ENCODE results near the gene COMMD8. TPM values are rescaled to one million over a fixed set of nuclear protein-coding genes. Genes with fewer than 3 reads are reported as not detected.
"Not testable (repeated sequence)": the region's sequence is repeated elsewhere in the genome, so short reads cannot be mapped to it uniquely, and the experiment has no call there.

The COMMD8 gene
- 27.3 and 28.1 TPM in 2 replicates for total RNA-seq (2014; rRNA removed; shearing (Covaris generic))
- polyA plus RNA-seq (2014; cell fraction: nucleus; rRNA removed) = 27.3 and 32.5 TPM in 2 replicates

GRCh38 chr4:47463235-47463956, at the start of gene COMMD8:
COMMD8 (minus strand) TSS chr4:47463702; CDS start chr4:47463651, 51 bp downstream.
- DNase-seq (ENCODE audit: extremely low read depth, low read depth) = peak; percentile 90

GRCh38 chr4:47510506-47511143, 47.1 kb upstream of the COMMD8 start:
- DNase-seq (ENCODE audit: extremely low read depth, low read depth) = no peak

GRCh38 chr4:47505666-47506065, 42.2 kb upstream of the COMMD8 start:
- no peak for DNase-seq (ENCODE audit: extremely low read depth, low read depth)

DNA sequence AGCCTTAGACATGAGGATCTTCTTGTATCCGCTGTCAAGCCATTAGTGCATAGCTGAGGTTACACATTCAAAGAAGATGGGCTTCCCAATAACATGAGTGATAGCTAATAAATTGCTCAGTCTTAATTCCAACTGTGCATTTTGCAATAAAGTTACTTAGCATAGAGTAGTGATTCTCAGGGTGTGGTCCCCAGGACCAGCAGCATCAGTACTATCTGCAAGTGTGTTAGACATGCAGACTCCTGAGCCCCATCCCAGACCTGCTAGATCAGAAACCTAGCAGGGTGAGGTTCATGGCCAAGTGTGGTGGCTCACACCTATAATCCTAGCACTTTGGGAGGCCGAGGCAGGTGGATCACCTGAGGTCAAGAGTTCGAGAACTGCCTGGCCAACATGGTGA, 41.6 kb upstream of the COMMD8 start:
- DNase-seq (ENCODE audit: extremely low read depth, low read depth) = no peak

- no peak for DNase-seq (ENCODE audit: extremely low read depth, low read depth)
Measured at GRCh38 chr4:47500776-47501175, 37.3 kb upstream of the COMMD8 start.

- DNase-seq (ENCODE audit: extremely low read depth, low read depth) = no peak
Measured at GRCh38 chr4:47499700-47500099, 36.2 kb upstream of the COMMD8 start.

- no peak for DNase-seq (ENCODE audit: extremely low read depth, low read depth)
Measured at GRCh38 chr4:47498899-47499298, 35.4 kb upstream of the COMMD8 start.

DNA sequence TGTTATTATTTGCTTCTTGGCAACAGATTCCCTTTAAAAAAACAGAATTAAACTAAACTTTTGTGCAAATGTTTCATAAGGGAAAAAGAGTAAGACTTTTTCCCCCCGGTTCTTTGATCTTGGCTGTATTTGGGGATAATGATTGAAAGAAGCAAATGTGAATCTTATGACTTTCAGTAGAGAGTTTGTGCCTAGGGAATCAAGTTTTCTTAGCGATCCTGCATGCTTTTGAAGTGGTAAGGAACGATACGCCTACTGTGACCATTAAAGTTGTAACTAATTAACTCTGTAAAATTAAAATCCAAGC, 30.6 kb upstream of the COMMD8 start:
- DNase-seq (ENCODE audit: extremely low read depth, low read depth) = no peak

DNA sequence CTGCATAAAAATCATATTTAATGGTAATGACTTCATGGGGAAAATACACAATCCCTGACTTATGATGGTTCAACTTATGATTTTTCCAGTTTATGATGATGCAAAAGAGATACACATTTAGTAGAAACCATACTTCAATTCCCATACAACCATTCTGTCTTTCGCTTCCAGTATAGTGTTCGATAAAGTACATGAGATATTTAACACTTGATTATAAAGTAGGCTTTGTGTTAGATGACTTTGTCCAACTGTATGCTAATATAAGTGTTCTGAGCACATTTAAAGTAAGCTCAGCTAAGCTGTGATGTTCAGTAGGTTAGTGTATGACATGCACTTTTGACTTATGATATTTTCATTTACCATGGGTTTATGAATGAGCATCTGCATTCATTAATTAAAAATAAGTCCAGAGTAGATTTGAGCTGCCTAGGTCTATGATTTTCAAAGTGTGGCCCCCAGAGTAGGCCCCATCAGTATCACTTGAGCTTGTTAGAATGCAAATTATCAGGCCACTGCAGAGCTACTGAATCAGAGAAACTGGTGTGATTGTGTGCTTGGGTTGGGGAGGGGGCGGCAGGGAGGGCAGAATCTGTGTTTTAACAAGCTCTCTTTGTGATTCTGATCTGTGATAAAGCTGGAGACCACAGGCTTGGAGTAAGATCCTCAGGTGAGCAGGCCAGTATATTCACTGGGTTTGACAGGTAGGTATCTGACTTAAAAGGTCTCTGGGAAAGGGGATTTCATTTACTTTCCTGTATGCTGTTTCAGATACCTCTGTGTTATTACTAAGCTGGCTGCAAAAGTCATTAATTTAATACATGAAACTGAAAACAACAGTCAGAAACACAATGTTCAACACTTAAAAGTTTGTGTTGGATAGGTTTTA, 30.0 kb upstream of the COMMD8 start:
- no peak for DNase-seq (ENCODE audit: extremely low read depth, low read depth)

DNA sequence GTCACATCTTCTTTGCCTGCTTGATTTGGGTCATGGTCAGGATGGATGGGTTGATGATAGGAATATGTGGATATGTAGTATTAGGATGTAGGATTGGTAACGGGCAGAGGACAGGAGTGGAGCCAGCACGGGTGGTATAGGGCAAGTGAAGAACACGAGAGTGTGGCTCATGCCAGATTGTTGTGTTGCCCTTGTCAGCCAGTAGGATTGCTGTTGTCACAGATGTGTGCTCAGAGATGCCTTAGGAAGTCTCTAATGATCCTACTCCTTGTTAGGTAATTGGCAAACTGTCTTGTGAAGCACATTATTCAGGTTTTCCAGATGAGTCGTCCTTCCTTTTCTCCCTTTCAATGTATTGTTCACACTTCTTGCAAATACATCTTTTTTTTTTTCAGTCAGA, 27.0 kb upstream of the COMMD8 start:
- peak; percentile 13 for DNase-seq (ENCODE audit: extremely low read depth, low read depth)

DNA sequence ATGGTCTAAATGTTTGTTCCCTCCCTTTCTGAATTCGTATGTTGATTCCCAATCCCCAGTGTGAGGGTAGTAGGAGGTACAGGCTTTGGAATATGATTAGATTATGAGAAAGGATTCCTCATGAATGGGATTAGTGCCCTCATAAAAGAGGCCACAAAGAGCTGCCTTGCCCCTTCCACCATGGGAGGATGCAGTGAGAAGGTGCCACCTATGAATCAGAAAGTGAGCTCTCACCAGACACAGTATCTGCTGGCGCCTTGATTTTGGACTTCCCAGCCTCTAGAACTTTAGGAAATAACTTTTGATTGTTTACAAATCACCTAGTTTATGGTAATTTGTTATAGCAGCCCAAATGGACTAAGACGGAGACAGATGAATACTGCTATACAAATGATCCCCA, 25.2 kb upstream of the COMMD8 start:
- no peak for DNase-seq (ENCODE audit: extremely low read depth, low read depth)

DNA sequence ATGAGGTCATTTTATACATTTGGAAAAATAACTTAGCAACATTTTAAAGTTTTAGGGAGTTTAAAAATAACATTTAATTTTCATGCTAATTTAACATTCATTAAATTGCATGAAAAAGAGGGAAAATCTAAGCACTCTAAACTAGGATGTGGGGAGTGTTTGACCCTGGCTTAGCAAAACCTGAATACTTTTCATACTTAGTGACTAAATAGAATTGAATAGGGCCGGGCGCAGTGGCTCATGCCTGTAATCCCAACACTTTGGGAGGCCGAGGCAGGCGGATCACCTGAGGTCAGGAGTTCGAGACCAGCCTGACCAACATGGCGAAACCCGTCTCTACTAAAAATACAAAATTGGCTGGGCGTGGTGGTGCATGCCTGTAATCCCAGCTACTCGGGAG, 23.2 kb upstream of the COMMD8 start:
- not testable (repeated sequence) for DNase-seq (ENCODE audit: extremely low read depth, low read depth)

DNA sequence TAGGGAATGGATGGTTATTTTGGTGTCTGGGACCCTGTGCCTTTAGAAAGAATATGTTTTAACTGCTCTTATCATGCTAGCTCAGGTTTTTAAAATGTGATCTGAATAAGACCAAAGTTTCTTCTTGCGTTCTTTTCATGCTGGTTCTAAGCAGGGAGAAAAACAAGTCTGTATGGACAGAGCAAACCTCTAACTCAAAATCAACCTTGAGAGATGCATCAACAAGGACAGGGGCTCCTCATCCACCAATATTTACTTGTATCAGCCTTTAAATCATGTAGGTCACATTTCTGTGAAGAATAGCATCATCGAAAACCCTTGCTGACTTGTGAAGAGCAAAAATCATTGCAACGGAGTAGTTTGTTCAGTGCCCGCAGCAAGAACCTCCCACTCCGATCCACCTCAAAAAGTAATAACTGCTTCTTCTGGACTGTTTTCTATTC, 22.8 kb upstream of the COMMD8 start:
- DNase-seq (ENCODE audit: extremely low read depth, low read depth) = no peak

DNA sequence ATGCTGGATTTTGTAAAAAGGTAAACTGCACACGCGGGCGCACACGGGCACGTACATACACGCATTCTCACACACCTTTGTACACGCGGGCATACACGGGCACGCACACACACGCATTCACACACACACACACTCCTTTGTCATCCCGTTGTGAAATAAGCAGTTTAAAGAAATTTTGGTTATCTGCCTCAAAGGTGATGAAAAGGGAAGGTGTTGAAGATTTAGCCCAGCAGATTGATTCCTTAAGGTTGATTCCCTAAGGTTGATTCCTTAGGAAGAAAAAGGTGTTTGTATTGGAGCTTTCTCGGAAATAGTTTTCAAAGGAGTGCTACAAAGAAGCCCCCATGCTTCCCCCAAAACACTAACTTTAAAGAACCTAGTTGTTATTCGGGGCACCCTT, 22.3 kb upstream of the COMMD8 start:
- DNase-seq (ENCODE audit: extremely low read depth, low read depth) = no peak

DNA sequence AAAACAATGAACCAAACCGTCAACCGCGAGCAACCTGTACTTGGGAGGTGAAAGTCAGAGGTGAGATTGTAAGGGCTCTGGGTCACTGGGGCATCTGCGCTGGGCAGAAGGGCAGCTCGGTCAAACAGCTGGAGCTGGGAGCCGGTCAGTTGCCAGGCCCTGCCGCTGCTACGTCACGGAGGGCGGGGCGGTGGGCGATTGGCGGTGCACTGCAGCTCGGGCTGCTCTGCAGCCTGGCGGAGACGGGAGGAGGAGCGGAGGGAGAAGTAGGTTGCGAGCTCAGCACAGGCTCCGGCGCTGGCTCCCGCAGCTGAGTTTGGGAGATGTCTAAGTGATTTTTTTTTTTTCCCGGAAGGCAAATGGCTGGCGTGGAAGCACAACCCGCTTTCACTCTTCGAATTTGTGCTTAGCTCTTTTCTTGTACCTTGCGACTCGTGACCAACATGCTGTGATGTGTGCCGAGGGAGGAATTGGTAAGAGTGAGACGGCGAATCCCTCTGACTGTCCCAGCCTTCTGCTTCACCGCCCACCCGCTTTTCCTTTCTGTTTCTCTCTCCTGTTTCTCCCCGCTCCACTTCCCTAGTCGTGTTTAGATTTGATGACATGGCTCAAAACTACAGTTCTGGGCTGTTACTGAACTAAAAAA, 21.7 kb upstream of the COMMD8 start, which contains the start of gene ATP10D:
ATP10D (plus strand) TSS at position 229 of the 646 bp plus-strand sequence. CDS start 27,266 bp downstream, outside the sequence.
- peak; percentile 89 for DNase-seq (ENCODE audit: extremely low read depth, low read depth)

GRCh38 chr4:47484168-47484567, 20.7 kb upstream of the COMMD8 start:
- no peak for DNase-seq (ENCODE audit: extremely low read depth, low read depth)

DNA sequence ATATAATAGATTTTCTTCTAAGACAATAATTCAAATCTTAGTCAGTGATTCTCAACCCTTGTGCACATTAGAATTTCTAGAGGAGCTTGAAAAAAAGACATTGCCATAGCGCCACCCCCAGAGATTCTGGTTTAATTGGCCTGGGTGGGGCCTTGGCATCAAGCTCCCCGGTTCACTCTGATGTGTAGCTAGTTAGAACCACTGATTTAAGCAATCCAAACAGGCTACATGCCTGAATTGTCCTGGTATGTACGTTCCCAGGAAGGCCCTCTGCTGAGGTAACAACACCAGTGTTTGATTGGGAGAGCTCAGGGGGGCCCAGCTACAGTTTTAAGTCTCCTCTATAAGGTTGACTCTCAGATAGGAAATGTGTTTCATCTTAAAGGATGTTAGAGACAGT, 20.2 kb upstream of the COMMD8 start:
- DNase-seq (ENCODE audit: extremely low read depth, low read depth) = no peak

- DNase-seq (ENCODE audit: extremely low read depth, low read depth) = no peak
Measured at GRCh38 chr4:47482326-47482725, 18.8 kb upstream of the COMMD8 start.

GRCh38 chr4:47478804-47479203, 15.3 kb upstream of the COMMD8 start:
- DNase-seq (ENCODE audit: extremely low read depth, low read depth) = no peak

DNA sequence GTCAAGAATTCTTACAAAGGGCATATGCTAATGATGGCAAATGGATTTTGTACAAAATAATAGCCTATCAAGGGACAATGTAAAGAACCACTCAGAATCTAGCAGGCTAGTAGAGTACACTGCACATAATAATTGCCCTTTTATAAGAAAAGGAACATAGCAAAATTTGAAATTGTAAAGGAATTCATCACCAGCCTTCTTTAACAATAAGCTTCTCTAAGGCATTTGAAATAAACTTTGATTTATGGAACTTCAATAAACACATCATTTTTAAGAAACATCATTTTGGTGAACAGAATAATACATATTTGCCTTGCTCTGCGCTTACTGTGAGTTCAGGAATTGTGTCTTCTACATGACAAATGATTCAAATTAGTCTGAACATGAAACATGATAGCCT, 11.9 kb upstream of the COMMD8 start:
- no peak for DNase-seq (ENCODE audit: extremely low read depth, low read depth)

- no peak for DNase-seq (ENCODE audit: extremely low read depth, low read depth)
Measured at GRCh38 chr4:47474799-47475198, 11.3 kb upstream of the COMMD8 start.
